ENCODE measurements around the gene NTRK3.

DNA sequence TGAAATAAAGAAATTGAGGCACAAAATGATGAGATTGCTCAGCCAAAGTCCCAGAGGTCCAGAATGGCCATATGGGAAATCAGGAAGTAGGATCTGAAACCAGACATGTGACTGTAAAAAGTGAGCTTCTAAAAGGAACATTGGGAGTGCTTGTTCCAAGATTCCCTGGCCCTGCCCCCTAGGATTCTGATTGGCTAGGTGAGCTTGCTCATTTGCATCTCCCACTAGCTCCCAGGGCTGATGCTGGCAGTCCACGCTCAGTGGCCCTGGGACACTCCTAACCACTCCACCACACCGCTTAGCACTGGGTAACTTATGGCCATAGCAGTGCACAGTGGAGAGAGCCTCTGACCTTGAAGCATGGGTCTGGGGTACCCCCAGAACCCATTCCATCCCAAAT is 326.7 kb downstream of the NTRK3 start:
- TF ChIP-seq, protein P1, sequence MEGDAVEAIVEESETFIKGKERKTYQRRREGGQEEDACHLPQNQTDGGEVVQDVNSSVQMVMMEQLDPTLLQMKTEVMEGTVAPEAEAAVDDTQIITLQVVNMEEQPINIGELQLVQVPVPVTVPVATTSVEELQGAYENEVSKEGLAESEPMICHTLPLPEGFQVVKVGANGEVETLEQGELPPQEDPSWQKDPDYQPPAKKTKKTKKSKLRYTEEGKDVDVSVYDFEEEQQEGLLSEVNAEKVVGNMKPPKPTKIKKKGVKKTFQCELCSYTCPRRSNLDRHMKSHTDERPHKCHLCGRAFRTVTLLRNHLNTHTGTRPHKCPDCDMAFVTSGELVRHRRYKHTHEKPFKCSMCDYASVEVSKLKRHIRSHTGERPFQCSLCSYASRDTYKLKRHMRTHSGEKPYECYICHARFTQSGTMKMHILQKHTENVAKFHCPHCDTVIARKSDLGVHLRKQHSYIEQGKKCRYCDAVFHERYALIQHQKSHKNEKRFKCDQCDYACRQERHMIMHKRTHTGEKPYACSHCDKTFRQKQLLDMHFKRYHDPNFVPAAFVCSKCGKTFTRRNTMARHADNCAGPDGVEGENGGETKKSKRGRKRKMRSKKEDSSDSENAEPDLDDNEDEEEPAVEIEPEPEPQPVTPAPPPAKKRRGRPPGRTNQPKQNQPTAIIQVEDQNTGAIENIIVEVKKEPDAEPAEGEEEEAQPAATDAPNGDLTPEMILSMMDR (IDR thresholded peaks at IDR 0.05), result no peak
- TF ChIP-seq POLR2A (IDR thresholded peaks at IDR 0.05), result no peak

Data from thyroid gland (tissue), 4 donors.